Naive thymus-derived CD4-positive, alpha-beta T cell (primary cell): Measurements from ENCODE around the gene RNF13. TPM values are rescaled to one million over a fixed set of nuclear protein-coding genes. Genes with fewer than 3 reads are reported as not detected.

Experiments
- ATAC-seq: fragments of 150-1000 bp; cut with Tn5 transposase; 2 replicates; pipeline ENCODE4 v1.10.0; 2021; ENCODE audit warnings: mild to moderate bottlenecking, moderate library complexity
- CTCF ChIA-PET: fragments of 350-600 bp; sonication (Branson Sonifier 250); formaldehyde crosslinking; loops from one replicate; lab custom pipeline; 2021; ENCODE audit warnings: antibody characterized with exemption; lab: Charles Lee
- POLR2A ChIA-PET: fragments of 350-600 bp; sonication (Branson Sonifier 250); formaldehyde crosslinking; loops from one replicate; lab custom pipeline; 2021; ENCODE audit warnings: antibody characterized with exemption, inconsistent platforms; lab: Charles Lee
- DNase-seq, 9 donors: peaks; one replicate each; pipeline versions ENCODE4 v3.0.0 to v3.0.0-alpha.2; 2020 to 2022; ENCODE audit warnings: mixed read lengths in 1 of 9
- H3K27ac ChIP-seq: one replicate; pipeline ENCODE4 v1.7.0; 2013; ENCODE audit warnings: mild to moderate bottlenecking, low read depth, low read length, moderate library complexity
- H3K27me3 ChIP-seq, 2 donors: one replicate each; pipeline ENCODE4 v1.7.0; 2013; ENCODE audit warnings: low read length in 2 of 2, mild to moderate bottlenecking in 2 of 2, moderate library complexity in 2 of 2; ENCODE audit not compliant: control insufficient read depth in 2 of 2, insufficient read depth in 2 of 2
- H3K36me3 ChIP-seq, 3 experiments: 1 replicate in 2 of 3; 2 replicates in 1 of 3; pipeline ENCODE4 v1.7.0; 2013; ENCODE audit warnings: low read length in 3 of 3, mild to moderate bottlenecking in 3 of 3, moderate library complexity in 1 of 3; ENCODE audit not compliant: insufficient read depth in 3 of 3, control insufficient read depth in 2 of 3
- H3K4me1 ChIP-seq, 2 donors: one replicate each; pipeline ENCODE4 v1.7.0; 2013; ENCODE audit warnings: low read length in 2 of 2, mild to moderate bottlenecking in 2 of 2, moderate library complexity in 1 of 2; ENCODE audit not compliant: control insufficient read depth in 2 of 2, insufficient read depth in 2 of 2
- H3K4me3 ChIP-seq: 2 replicates; pipeline ENCODE4 v1.7.0; 2013; ENCODE audit warnings: mild to moderate bottlenecking, low read length
- H3K9me3 ChIP-seq, 3 experiments: 1 replicate in 2 of 3; 2 replicates in 1 of 3; pipeline ENCODE4 v1.7.0; 2013; ENCODE audit warnings: low read length in 3 of 3; ENCODE audit not compliant: control insufficient read depth in 2 of 3
- H3K27ac Mint-ChIP-seq, 9 donors: one replicate each; pipeline ENCODE4 v1.8.0; 2020 to 2022; ENCODE audit warnings: mixed read lengths in 9 of 9, mild to moderate bottlenecking in 8 of 9, moderate library complexity in 5 of 9, inconsistent platforms in 2 of 9
- H3K27me3 Mint-ChIP-seq, 5 donors: one replicate each; pipeline ENCODE4 v1.8.0; 2021 to 2022; ENCODE audit warnings: mixed read lengths in 5 of 5, mild to moderate bottlenecking in 1 of 5
- H3K36me3 Mint-ChIP-seq, 5 donors: one replicate each; pipeline ENCODE4 v1.8.0; 2020 to 2022; ENCODE audit warnings: mixed read lengths in 5 of 5, mild to moderate bottlenecking in 3 of 5, inconsistent platforms in 1 of 5
- H3K4me1 Mint-ChIP-seq, 7 donors: one replicate each; pipeline ENCODE4 v1.8.0; 2020 to 2022; ENCODE audit warnings: mixed read lengths in 7 of 7, mild to moderate bottlenecking in 3 of 7, inconsistent platforms in 1 of 7
- H3K4me3 Mint-ChIP-seq, 10 donors: one replicate each; pipeline ENCODE4 v1.8.0; 2020 to 2022; ENCODE audit warnings: mild to moderate bottlenecking in 10 of 10, mixed read lengths in 10 of 10, moderate library complexity in 6 of 10, inconsistent platforms in 2 of 10
- H3K9me3 Mint-ChIP-seq, 11 donors: one replicate each; pipeline ENCODE4 v1.8.0; 2020 to 2022; ENCODE audit warnings: mixed read lengths in 11 of 11, mild to moderate bottlenecking in 4 of 11, inconsistent platforms in 1 of 11, moderate library complexity in 1 of 11
- intact Hi-C, 2 donors: fragments of 100-400 bp; cut with micrococcal nuclease; formaldehyde crosslinking; loops; one replicate each; pipeline ENCODE4 v1.15.1; 2023
- polyA plus RNA-seq, 2 donors: library from polyadenylated mRNA; unstranded; fragments of 300-500 nt; fragmentation: Illumina TruSeq; gene quantifications; one replicate each; pipeline ENCODE4 v1.2.3, GENCODE V29; 2021
- total RNA-seq, 6 experiments: library from RNA in 5 of 6; stranded (reverse) in 5 of 6; gene quantifications; 1 replicate in 5 of 6; 2 replicates in 1 of 6; pipeline ENCODE4 v1.2.3 and lab custom pipeline; 2021 to 2026

The RNF13 gene
- total and polyA plus RNA-seq, 7 experiments from 2014 or later: 41.2 to 131 (median 66.6) TPM

DNA sequence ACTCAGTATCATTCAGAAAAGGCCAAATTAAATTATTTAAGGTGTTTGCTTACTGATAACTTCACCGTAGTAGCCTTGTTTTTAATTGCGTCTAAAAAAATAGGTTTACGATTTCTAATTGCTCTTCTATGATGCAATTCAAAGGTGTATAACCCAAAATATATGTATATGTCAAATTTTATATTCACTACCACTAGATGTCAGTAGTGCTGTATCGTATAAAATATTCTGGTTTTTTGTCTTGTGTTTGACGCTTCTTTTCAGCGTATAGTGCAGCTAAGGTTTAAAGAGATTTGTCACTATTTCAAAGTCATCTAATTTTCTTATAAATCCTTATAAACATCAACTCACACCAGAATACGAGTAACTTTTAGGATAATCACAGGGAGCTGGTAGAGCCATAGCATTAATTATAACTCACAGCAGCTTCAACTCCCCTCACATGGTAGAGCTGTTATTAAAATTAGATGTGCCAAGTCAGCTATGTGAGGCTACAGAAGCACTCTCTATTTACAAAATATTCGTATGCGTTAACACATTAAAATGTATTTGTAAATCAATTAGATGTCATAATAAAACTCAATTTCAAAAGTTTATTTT is 154.2 kb downstream of the RNF13 start:
- H3K27ac Mint-ChIP-seq: peak overlapping the region in 1 of 9 donors; percentile 6
- POLR2A ChIA-PET: no interaction called here
- Histone ChIP-seq H3K27ac (no peak overlapping the region), H3K27me3 (peaks cover 0 to 5% of the 10 kb centered on the region in 2 donors), H3K4me1 (peaks cover 0 to 4% of the 10 kb centered on the region in 2 donors), H3K9me3 (no peaks in the 10 kb centered on the region), H3K36me3 (no peaks in the 10 kb centered on the region), H3K4me3 (no peak overlapping the region)
- H3K4me1 Mint-ChIP-seq: peaks cover 14 to 23% (median 21%) of the 10 kb centered on the region in 7 donors
- intact Hi-C loops: loop anchor here (1.0 to 2.0 kb wide), 4 partner anchors 217 to 528 kb away; no protein-coding TSS in a partner anchor
- CTCF ChIA-PET: interaction anchor here (0.7 to 4.6 kb wide), 13 partner anchors 9 to 847 kb away, joined by 3 to 25 read pairs (median 4); no protein-coding TSS in a partner anchor
- no peaks in the 10 kb centered on the region for H3K36me3 Mint-ChIP-seq
- H3K27me3 Mint-ChIP-seq: peaks cover 6 to 30% (median 13%) of the 10 kb centered on the region in 5 donors
- H3K9me3 Mint-ChIP-seq: peaks cover 0 to 3% (median 0%) of the 10 kb centered on the region in 11 donors
- ATAC-seq: peak; percentile 47
- peak in 6 of 9 donors; percentile 20 to 59 (median 48) for DNase-seq
- H3K4me3 Mint-ChIP-seq: no peak overlapping the region

DNA sequence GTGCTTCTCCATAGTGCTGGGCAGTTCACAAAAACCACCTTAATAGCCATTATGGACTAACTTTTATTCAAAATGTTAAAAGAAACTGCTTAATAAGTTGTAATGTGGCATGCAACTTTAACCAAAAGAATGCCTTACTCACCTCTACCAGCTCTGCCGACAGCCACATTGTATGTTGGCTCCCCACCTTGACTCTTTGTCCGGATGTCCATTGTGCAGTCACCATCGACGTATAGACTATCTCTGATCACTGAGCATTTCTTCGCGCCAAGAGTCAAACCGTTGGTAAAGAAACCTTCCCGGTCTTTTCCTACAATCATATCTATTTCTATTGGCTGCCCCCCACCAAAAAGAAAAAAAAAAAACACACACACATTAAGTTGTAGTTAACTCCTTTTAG is 155.2 kb downstream of the RNF13 start:
- H3K36me3 ChIP-seq: no peaks in the 10 kb centered on the region
- no peak overlapping the region for H3K27ac ChIP-seq
- Mint-ChIP-seq H3K4me3 (peak overlapping the region in 3 of 10 donors; percentile 14 to 35 (median 27)), H3K9me3 (peaks cover 0 to 3% (median 0%) of the 10 kb centered on the region in 11 donors), H3K27me3 (peaks cover 6 to 37% (median 17%) of the 10 kb centered on the region in 5 donors), H3K27ac (no peak overlapping the region), H3K4me1 (peaks cover 16 to 26% (median 21%) of the 10 kb centered on the region in 7 donors), H3K36me3 (no peaks in the 10 kb centered on the region)
- peaks cover 0 to 5% of the 10 kb centered on the region in 2 donors for H3K27me3 ChIP-seq
- intact Hi-C loops: no loop called here
- no peak overlapping the region for H3K4me3 ChIP-seq
- peaks cover 0 to 4% of the 10 kb centered on the region in 2 donors for H3K4me1 ChIP-seq
- ChIA-PET POLR2A (no interaction called here), CTCF (interaction anchor here (0.7 to 4.6 kb wide), 4 partner anchors 214 to 252 kb away, joined by 4 to 25 read pairs (median 12); no protein-coding TSS in a partner anchor)
- ATAC-seq: no peak
- H3K9me3 ChIP-seq: no peaks in the 10 kb centered on the region
- DNase-seq: no peak

DNA sequence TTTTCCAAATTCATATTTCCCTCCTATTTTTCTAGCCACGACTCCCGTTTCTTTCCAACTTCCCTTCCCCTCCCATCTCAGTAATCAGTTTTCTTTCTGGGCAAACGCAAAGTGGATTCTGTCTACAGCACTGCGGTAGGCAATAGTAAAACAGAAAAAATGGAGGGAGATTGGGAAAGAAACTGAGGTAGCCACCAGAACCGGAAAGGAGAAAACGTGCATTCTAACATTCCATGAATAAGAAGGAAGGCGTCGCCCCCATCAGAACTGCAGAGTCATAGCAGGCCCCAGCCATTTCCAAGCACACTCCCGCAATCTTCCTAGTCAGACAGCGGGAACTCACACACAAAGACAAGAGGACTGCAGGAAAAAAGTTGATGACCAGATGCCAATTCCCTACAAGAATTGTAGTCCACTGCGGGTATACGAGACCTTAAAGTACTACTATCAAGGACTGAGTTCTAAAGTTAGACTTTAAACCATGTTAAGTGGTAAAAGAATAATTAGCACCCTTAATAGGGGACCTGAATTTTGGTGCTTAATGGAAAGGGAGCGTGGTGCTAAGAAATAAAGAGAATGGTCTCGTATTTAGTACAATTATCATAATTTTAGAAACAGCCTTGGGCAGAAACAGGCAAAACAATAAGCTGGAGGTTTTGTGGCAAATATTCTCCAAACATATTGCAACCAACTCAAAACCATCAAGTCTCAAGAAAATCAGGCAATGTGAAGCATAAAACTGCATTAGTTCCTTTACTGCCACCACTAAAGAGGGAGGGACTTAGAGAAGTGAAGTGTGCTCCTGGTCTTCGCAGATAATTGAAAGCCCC is 156.3 kb downstream of the RNF13 start:
- Histone ChIP-seq H3K4me3 (peak overlapping the region; percentile 53), H3K4me1 (peaks cover 0 to 4% of the 10 kb centered on the region in 2 donors), H3K36me3 (no peaks in the 10 kb centered on the region), H3K9me3 (no peaks in the 10 kb centered on the region), H3K27ac (no peak overlapping the region), H3K27me3 (peaks cover 0 to 5% of the 10 kb centered on the region in 2 donors)
- DNase-seq: no peak
- H3K4me1 Mint-ChIP-seq: peaks cover 16 to 26% (median 21%) of the 10 kb centered on the region in 7 donors
- ChIA-PET CTCF (interaction anchor here (0.7 kb wide), 4 partner anchors 215 to 1154 kb away, joined by 3 to 4 read pairs (median 3); no protein-coding TSS in a partner anchor), POLR2A (interaction anchor here (1.4 kb wide), 1 partner anchor 439 kb away, joined by 4 read pairs; the partner anchor contains the start of gene TSC22D2)
- peaks cover 0 to 3% (median 0%) of the 10 kb centered on the region in 11 donors for H3K9me3 Mint-ChIP-seq
- H3K27ac Mint-ChIP-seq: peak overlapping the region in 7 of 9 donors; percentile 60 to 94 (median 84)
- ATAC-seq: no peak
- H3K4me3 Mint-ChIP-seq: peak overlapping the region; percentile 80 to 94 (median 92)
- intact Hi-C loops: no loop called here
- peaks cover 6 to 47% (median 23%) of the 10 kb centered on the region in 5 donors for H3K27me3 Mint-ChIP-seq
- H3K36me3 Mint-ChIP-seq: no peaks in the 10 kb centered on the region

DNA sequence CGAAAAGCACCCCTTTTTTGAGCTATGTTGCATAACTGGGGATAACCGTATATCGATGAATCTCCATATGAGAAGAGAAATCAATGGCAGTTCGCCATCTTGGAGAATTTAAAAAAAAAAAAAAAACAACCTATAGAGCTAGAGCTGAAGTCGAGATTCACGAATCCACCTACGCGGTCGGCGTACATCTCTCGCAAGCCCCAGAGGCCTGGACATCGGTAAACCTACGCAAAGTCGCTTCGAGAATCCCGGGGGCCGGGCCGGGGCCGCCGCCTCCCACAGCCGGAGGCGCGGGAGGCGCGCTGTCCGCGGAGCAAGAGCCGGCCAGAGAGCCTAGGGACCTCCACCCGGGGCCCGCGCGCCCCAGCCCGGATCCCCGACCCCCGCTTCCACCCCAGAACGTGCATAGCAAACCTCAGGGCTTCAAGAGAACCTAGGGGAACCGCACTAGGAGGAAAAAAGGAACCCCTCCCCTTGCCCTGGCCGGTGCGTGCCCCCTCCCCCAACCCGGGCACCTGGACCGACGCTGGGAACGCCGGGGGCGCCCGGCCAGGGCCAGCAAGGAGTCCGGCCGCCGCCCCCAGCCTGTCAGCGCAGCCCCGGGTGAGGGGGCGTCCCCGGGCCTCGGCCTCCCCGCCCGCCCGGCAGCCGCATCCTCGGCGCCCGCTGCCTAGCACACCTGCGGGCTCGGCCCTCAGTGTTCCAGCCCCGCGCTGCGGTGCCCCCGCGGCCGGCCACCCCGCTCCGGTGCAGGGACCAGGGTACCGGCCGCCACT is 157.1 kb downstream of the RNF13 start:
- no peaks in the 10 kb centered on the region for H3K9me3 ChIP-seq
- H3K4me3 ChIP-seq: peak overlapping the region; percentile 53
- Mint-ChIP-seq H3K9me3 (peaks cover 0 to 3% (median 0%) of the 10 kb centered on the region in 11 donors), H3K27me3 (peaks cover 6 to 55% (median 26%) of the 10 kb centered on the region in 5 donors), H3K27ac (peak overlapping the region in 8 of 9 donors; percentile 60 to 94 (median 86)), H3K4me1 (peaks cover 16 to 26% (median 20%) of the 10 kb centered on the region in 7 donors), H3K4me3 (peak overlapping the region; percentile 85 to 96 (median 92)), H3K36me3 (no peaks in the 10 kb centered on the region)
- peak; percentile 54 to 81 (median 75) for DNase-seq
- H3K27me3 ChIP-seq: peaks cover 0 to 5% of the 10 kb centered on the region in 2 donors
- peak overlapping the region; percentile 63 for H3K27ac ChIP-seq
- CTCF ChIA-PET: interaction anchor here (0.7 kb wide), 4 partner anchors 214 to 1153 kb away, joined by 3 to 4 read pairs (median 3); no protein-coding TSS in a partner anchor
- POLR2A ChIA-PET: interaction anchor here (1.4 kb wide), 1 partner anchor 438 kb away, joined by 4 read pairs; the partner anchor contains the start of gene TSC22D2
- no peaks in the 10 kb centered on the region for H3K36me3 ChIP-seq
- intact Hi-C loops: loop anchor here (1.0 to 10.0 kb wide), 12 partner anchors 157 to 979 kb away; partner anchors contain the start of genes EIF2A (in 2 of the 2), ERICH6 (in 2 of the 2), SERP1 (in 2 of the 2) and TSC22D2 (in 2 of the 2)
- peak; percentile 64 for ATAC-seq
- peaks cover 0 to 4% of the 10 kb centered on the region in 2 donors for H3K4me1 ChIP-seq

DNA sequence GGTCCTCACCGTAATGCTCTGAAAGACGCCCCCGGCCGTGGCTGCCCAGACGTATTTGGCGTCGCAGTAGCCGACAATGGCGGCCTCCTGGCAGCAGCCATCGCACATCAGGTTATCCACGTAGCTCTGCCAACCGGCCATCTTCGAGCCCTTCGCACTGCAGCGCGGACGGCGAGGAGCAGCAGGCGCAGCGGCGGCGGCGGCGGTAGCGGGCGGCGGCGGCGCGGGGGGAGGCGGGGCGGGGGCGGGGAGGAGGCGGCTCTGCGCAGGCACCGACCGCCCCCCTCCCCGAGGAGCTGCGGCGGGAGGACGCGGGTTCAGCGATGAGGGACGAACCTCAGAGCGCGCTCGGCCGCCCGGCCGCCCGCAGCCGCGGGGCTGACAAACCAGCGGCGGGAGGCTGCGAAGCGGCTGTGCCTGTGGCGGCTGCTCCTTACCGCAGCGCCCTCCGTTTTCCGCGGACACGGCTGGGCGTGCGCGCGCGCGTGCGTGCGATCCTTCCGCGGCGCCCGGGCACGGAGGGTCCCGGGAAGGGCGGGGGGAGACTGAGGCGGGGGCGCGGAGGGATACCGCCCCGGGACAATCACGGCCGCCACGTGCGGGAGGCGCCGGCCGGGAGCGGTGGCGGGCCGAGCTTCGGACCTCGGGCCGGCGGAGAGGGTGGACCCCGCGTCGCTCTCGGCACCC is 157.8 kb downstream of the RNF13 start, which contains the start of gene PFN2:
TSS of gene PFN2 (minus strand) at position 180 of the 687 bp plus-strand sequence. CDS start at position 141, 39 bp downstream.
- Mint-ChIP-seq H3K36me3 (no peaks in the 10 kb centered on the region), H3K4me1 (peaks cover 16 to 26% (median 22%) of the 10 kb centered on the region in 7 donors), H3K27ac (peak within 1 kb of the TSS in 8 of 9 donors; percentile 77 to 95 (median 90)), H3K9me3 (peaks cover 0 to 3% (median 0%) of the 10 kb centered on the region in 11 donors), H3K4me3 (peak within 1 kb of the TSS; percentile 90 to 98 (median 94)), H3K27me3 (peaks cover 6 to 63% (median 28%) of the 10 kb centered on the region in 5 donors)
- POLR2A ChIA-PET: interaction anchor here (1.2 to 1.4 kb wide), 2 partner anchors 436 to 438 kb away, joined by 4 to 5 read pairs; partner anchors contain the start of gene TSC22D2
- Histone ChIP-seq H3K27ac (peak within 1 kb of the TSS; percentile 63), H3K4me3 (peak within 1 kb of the TSS; percentile 53), H3K27me3 (peaks cover 0 to 5% of the 10 kb centered on the region in 2 donors), H3K36me3 (no peaks in the 10 kb centered on the region), H3K4me1 (peaks cover 0 to 4% of the 10 kb centered on the region in 2 donors), H3K9me3 (no peaks in the 10 kb centered on the region)
- CTCF ChIA-PET: interaction anchor here (0.8 kb wide), 1 partner anchor 213 kb away, joined by 3 read pairs; no protein-coding TSS in a partner anchor
- intact Hi-C loops: loop anchor here (1.0 to 10.0 kb wide), 12 partner anchors 158 to 980 kb away; partner anchors contain the start of genes EIF2A (in 2 of the 2), ERICH6 (in 2 of the 2), SERP1 (in 2 of the 2) and TSC22D2 (in 2 of the 2)
- peak; percentile 79 for ATAC-seq
- peak; percentile 49 to 68 (median 57) for DNase-seq
